HG02884 (cell line): Measurements from ENCODE around the gene CUL4A.

ENCODE experiments used
- ATAC-seq: cut with Tn5 transposase; IDR thresholded peaks from one replicate; pipeline ENCODE4 v1.9.1; 2021; ENCODE audit warnings: mild to moderate bottlenecking, moderate library complexity; ENCODE audit not compliant: unreplicated experiment

Gene CUL4A

GRCh38 chr13:113207890-113208420 lies 1.5 kb upstream of the CUL4A start:
- no peak for ATAC-seq

DNA sequence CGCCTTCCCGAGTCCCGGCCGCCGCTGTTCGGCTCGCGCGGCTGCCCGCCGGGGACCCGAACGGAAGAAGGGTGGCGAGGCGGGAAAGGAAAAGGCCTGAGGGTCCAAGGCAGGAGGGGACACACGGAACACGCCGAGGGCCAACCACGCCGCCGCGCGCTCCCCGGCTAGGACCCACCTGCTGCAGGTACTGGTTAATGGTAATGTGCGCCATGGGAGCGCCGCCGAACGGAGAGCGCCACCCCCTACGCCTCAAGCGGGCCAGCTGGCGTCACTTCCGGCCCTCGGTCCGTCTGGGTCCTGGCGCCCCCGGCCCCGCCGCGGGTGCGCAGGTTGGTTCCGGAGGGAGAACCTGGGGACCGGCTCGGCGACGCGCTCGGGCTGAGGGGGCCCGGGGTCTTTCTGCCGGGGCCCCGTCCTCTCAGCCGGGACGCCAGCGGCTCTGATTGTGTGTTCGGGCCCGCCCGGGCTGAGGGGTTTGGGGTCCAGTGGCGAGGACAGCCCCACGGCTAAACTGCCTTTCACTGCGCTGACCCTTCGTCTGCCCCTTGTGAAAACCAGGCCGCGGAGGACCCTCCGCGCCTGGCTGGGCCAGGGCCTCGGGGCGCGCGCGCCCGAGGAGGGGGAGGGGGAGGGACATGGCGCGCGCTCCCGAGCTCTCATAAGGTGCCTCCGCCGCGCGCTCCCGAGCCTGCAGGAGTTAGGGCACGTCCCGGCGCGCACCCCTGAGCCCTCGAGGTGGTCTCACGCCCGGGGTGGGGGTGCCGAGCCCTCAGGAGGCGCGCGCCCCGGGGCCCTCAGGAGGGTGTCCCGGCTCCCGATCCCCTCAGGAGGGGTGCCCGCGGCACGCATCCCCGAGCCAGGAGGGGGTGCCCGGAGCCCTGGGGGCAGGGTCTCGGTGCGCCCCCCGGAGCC lies 735 bp upstream of the CUL4A start, which contains the start of gene PCID2:
TSS of gene PCID2 (minus strand) at position 249 of the 915 bp plus-strand sequence. CDS start at position 214, 35 bp downstream.
- peak; percentile 63 for ATAC-seq

DNA sequence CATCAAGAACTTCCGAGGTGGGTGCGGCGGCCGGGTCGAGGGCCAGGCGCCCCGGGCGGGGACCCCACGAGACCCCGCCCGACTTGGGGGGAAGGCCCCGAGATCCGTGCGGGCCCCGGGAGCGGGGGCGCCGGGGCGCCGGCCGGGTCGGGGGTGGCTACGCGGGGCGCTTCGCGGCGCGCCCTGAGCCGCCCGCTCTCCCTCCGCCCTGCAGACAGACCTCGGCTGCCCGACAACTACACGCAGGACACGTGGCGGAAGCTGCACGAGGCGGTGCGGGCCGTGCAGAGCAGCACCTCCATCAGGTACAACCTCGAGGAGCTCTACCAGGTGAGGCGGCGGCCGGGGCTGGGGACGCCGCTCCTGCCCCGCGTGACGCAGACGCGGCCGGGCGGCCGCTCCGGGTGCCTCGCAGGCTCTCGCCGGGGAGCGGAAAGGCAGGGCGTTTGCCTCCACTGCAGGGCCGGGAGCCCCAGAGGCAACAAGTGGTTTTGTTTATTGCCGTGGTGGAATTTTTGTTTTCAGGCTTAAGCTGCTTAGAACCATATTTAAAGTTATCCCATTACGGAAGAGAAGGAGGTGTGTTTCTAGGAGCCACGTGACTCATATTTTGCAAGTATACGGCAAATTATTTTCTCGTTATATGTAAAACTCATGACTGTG lies 477 bp downstream of the CUL4A start:
- peak; percentile 40 for ATAC-seq

- no peak for ATAC-seq
Measured at GRCh38 chr13:113210833-113211232, 1.4 kb downstream of the CUL4A start.

DNA sequence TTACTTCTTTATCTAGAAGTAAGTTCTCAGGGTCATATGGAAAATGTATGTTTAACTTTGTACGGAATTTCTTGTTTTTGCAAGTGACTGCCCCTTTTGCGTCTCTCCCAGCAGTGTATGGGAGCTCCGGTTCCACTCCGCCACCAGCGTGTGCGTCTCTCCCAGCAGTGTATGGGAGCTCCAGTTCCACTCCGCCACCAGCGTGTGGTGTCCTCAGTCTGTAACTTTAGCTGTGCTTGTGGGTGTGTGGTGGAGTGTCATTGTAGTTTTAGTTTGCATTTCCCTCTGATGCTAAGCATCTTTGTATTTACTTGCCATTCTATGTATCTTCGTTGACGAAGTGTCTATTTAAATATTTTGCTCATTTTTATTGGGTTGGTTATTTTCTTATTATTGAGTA lies 2.4 kb downstream of the CUL4A start:
- no peak for ATAC-seq

DNA sequence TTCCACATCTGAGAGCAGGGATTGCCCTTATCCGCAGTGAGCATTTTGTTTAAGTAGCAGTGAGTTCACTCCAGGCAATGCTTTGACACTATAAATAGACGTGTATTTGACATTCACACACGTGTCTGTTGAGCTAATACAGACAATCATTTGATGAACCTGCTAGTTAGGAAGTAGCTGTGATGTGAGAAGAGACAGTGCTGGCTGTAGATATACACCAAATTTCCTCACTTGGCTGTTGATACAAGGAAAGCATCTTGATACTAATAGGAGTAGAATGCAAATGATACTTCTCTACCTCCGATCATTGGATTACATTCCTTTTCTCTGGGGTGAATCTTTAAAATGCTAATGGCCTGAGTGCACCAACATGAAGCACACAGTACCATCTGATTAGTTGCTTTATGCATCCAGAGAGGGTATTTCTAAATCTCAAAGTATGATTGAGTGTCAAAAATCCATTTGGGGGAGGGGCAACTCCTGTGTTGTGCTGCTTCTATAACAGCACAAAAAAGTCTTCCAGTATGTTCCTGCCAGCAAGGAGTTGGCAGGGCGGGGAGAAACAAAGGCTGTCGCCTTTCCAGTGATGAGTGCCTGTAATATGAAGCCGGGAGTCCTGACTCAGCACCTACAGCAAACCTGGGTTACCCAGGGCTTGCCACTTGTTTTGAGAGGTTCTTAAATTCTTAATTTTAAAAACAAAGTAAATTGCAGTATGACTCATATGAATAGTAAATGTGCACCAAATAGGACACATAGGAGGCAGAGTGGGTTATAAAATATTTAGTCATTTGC lies 7.0 kb downstream of the CUL4A start:
- ATAC-seq: no peak

- no peak for ATAC-seq
Measured at GRCh38 chr13:113218586-113218985, 9.2 kb downstream of the CUL4A start.

DNA sequence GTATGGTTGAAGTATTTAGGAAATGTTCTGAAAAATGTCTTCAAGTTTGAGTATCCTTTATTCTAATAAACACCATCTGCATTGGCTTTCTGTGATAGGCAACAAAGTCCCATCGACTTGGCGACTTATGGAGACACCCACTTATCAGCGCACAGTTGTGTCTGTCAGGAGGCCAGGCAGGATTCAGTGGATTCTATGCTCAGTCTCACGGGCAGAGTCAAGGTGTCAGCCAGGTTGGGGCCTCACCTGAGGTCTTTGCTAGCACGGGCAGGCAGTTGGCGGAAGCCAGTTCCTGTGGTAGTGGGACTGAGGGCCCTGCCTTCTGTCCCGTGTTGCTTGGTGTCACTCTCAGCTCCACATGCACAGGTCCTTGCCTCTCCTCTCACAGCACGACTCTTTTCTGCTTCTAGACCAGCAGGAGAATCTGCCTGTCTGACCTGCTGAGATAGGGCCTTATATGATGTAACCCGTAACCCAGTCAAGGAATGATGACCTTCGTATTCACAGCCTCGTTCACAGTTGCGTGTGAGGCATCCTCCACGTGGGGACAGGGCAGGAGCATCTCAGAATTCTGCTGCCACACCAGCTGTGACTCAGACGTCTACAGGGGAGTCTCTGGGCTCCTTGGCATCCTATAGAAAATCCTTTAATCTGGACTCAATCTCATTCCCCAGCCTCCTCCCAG lies 10.0 kb downstream of the CUL4A start:
- ATAC-seq: no peak

GRCh38 chr13:113220141-113220598 lies 10.8 kb downstream of the CUL4A start:
- no peak for ATAC-seq

- ATAC-seq: no peak
Measured at GRCh38 chr13:113220877-113221276, 11.5 kb downstream of the CUL4A start.

DNA sequence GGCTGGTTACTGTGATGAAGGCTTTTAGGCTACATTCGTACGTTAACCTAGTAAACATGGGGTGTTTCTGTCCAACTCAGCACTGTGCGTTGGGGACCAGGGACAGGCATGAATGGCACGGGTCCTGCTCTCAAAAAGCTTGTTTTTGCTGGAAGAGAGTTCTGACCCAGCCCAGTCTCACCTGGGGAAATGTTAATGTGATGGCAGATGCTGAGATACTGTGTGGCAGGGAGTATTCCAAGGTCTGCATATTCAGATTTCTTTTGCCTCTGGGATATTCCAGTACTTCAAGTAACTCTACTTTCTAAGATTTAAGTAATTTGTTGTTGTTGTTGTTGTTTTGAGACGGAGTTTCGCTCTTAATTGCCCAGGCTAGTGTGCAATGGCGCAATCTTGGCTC lies 13.7 kb downstream of the CUL4A start:
- ATAC-seq: no peak

DNA sequence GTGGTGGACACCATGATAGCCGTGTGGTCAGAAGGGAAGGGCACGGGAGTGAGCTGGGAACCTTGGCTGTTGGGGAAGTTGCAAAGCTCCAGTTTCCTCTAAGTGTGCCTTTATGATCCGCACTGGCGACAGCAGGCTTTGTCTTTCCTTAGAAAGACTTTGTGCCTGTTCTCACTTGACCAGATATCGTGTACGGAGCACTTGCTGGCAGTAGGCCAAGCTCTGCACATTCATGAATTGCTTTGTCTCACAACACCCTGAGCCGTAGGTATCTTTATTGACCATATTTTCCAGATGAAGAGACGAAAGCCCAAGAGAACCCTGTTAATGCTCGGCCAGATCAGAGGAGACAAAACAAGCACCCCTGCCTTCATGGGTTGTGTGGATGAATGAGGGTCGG lies 15.1 kb downstream of the CUL4A start:
- no peak for ATAC-seq

- no peak for ATAC-seq
Measured at GRCh38 chr13:113225515-113225914, 16.1 kb downstream of the CUL4A start.

- ATAC-seq: no peak
Measured at GRCh38 chr13:113226873-113227450, 17.5 kb downstream of the CUL4A start.

- no peak for ATAC-seq
Measured at GRCh38 chr13:113229161-113229560, 19.7 kb downstream of the CUL4A start.

- no peak for ATAC-seq
Measured at GRCh38 chr13:113229791-113230190, 20.4 kb downstream of the CUL4A start.

DNA sequence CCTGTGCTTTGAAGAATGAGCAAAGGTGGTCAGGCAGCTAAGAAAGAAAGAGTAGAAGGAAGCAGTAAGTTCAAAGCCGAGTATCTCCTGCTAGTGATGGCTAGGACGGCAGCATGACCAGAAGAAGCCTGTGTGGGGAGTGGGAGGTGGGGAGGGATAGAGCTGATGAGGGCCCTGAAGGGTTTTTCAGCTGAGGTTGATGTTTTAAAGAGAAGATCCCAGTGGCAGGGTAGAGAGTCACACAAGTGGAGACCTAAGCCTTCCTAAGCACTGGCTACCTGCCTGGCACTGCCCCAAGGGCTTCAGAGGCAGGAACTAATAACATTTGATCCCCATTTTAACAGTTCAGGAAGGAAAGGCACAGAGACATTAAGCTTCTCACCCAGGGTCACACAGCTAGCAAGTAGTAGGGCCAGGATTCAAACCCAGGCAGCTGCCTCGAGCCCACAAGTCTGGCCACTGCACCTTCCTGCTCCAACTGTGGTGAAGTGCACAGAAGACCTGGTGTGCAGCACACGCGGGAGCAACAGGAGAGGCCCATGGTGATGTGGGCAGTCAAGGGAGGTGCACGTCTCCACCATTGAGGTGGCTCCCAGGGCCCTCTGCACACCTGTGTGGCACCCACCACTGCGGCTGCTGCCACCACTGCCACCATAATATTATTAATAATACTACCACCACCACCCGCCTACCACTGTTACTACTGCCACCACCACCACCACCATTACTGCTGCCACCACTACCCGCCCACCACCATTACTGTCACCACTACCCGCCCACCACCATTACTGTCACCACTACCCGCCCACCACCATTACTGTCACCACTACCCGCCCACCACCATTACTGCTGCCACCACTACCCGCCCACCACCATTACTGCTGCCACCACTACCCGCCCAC lies 22.1 kb downstream of the CUL4A start:
- ATAC-seq: no peak

- no peak for ATAC-seq
Measured at GRCh38 chr13:113232208-113233003, 23.0 kb downstream of the CUL4A start.
